SK-N-SH treated with all-trans-retinoic acid at 6 μM for 48 hours (cell line): ENCODE measurements around the gene PLEKHH1.
A peak's percentile ranks its signal among the peaks of the same experiment; 100 is the strongest.

Source experiments
- ATAC-seq: fragments of 200-7000 bp; cut with Tn5 transposase; 3 replicates; pipeline ENCODE4 v1.9.1; 2020; ENCODE audit warnings: mild to moderate bottlenecking, moderate library complexity
- ARNTL ChIP-seq: fragments of 450-650 bp; formaldehyde crosslinking; IDR thresholded peaks from 2 replicates; pipeline ENCODE4 v1.5.0; 2020; ENCODE audit warnings: low read depth, mild to moderate bottlenecking, moderate library complexity, borderline replicate concordance
- BACH2 ChIP-seq: fragments of 250-450 bp; sonication (Bioruptor Pico); IDR thresholded peaks from 2 replicates; pipeline ENCODE4 v1.9.0; 2021; ENCODE audit warnings: mild to moderate bottlenecking, borderline replicate concordance
- CSDC2 ChIP-seq: fragments of 250-450 bp; sonication (Bioruptor Pico); IDR thresholded peaks from 2 replicates; pipeline ENCODE4 v1.5.0; 2020; ENCODE audit warnings: mild to moderate bottlenecking, moderate library complexity
- ESRRG ChIP-seq: fragments of 250-450 bp; sonication (Bioruptor Pico); IDR thresholded peaks from 2 replicates; pipeline ENCODE4 v1.6.1; 2021; ENCODE audit warnings: mild to moderate bottlenecking
- GLIS3 ChIP-seq: fragments of 250-450 bp; sonication (Bioruptor Pico); IDR thresholded peaks from 2 replicates; pipeline ENCODE4 v1.5.0; 2020; ENCODE audit warnings: mild to moderate bottlenecking, moderate library complexity
- ISL1 ChIP-seq: fragments of 250-450 bp; sonication (Bioruptor Pico); IDR thresholded peaks from 2 replicates; pipeline ENCODE4 v2.1.2; 2022; ENCODE audit warnings: mild to moderate bottlenecking, moderate library complexity
- OSR1 ChIP-seq: fragments of 250-450 bp; sonication (Bioruptor Pico); IDR thresholded peaks from 2 replicates; pipeline ENCODE4 v1.8.0; 2022; ENCODE audit warnings: moderate library complexity, mild to moderate bottlenecking, inconsistent platforms
- RARB ChIP-seq: fragments of 250-450 bp; sonication (Bioruptor Pico); IDR thresholded peaks from 2 replicates; pipeline ENCODE4 v1.8.0; 2021; ENCODE audit warnings: mild to moderate bottlenecking, moderate library complexity
- SNAI2 ChIP-seq: fragments of 250-450 bp; sonication (Bioruptor Pico); IDR thresholded peaks from 2 replicates; pipeline ENCODE4 v1.5.0; 2020; ENCODE audit warnings: mild to moderate bottlenecking, moderate library complexity
- TCF4 ChIP-seq: fragments of 250-450 bp; sonication (Bioruptor Pico); IDR thresholded peaks from 2 replicates; pipeline ENCODE4 v1.8.0; 2021; ENCODE audit warnings: mild to moderate bottlenecking, moderate library complexity, borderline replicate concordance
- TOX ChIP-seq: fragments of 250-450 bp; sonication (Bioruptor Pico); IDR thresholded peaks from 2 replicates; pipeline ENCODE4 v1.8.0; 2021; ENCODE audit warnings: mild to moderate bottlenecking, moderate library complexity, borderline replicate concordance
- TSHZ2 ChIP-seq: fragments of 250-450 bp; sonication (Bioruptor Pico); IDR thresholded peaks from 2 replicates; pipeline ENCODE4 v1.5.0; 2020; ENCODE audit warnings: mild to moderate bottlenecking, moderate library complexity
- ZC3H10 ChIP-seq: fragments of 250-450 bp; sonication (Bioruptor Pico); IDR thresholded peaks from 2 replicates; pipeline ENCODE4 v1.5.1; 2021; ENCODE audit warnings: mild to moderate bottlenecking, moderate library complexity
- ZFP3 ChIP-seq: fragments of 250-450 bp; sonication (Bioruptor Pico); IDR thresholded peaks from 2 replicates; pipeline ENCODE4 v1.5.0; 2020; ENCODE audit warnings: mild to moderate bottlenecking, moderate library complexity
- ZNF70 ChIP-seq: fragments of 450-650 bp; formaldehyde crosslinking; IDR thresholded peaks from 2 replicates; pipeline ENCODE4 v1.5.0; 2020; ENCODE audit warnings: mild to moderate bottlenecking, moderate library complexity
- ZNF8 ChIP-seq: fragments of 450-650 bp; formaldehyde crosslinking; IDR thresholded peaks from 2 replicates; pipeline ENCODE4 v1.5.0; 2020; ENCODE audit warnings: mild to moderate bottlenecking, moderate library complexity
- TF ChIP-seq, protein P1 (sequence below): fragments of 250-450 bp; sonication (Bioruptor Pico); IDR thresholded peaks from 2 replicates; pipeline ENCODE4 v1.5.1; 2021; ENCODE audit warnings: mild to moderate bottlenecking, moderate library complexity

Gene PLEKHH1

GRCh38 chr14:67519406-67519805 lies 13.7 kb upstream of the PLEKHH1 start:
- TF ChIP-seq, protein P1, sequence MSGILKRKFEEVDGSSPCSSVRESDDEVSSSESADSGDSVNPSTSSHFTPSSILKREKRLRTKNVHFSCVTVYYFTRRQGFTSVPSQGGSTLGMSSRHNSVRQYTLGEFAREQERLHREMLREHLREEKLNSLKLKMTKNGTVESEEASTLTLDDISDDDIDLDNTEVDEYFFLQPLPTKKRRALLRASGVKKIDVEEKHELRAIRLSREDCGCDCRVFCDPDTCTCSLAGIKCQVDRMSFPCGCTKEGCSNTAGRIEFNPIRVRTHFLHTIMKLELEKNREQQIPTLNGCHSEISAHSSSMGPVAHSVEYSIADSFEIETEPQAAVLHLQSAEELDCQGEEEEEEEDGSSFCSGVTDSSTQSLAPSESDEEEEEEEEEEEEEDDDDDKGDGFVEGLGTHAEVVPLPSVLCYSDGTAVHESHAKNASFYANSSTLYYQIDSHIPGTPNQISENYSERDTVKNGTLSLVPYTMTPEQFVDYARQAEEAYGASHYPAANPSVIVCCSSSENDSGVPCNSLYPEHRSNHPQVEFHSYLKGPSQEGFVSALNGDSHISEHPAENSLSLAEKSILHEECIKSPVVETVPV (CRISPR knock-in tag) = no peak
- no peak for TF ChIP-seq RARB (CRISPR knock-in tag)
- TF ChIP-seq GLIS3 = no peak
- no peak for TF ChIP-seq ZC3H10 (CRISPR knock-in tag)
- TF ChIP-seq CSDC2 (CRISPR knock-in tag) = no peak
- no peak for TF ChIP-seq ARNTL (CRISPR knock-in tag)
- no peak for TF ChIP-seq TOX (CRISPR knock-in tag)
- no peak for TF ChIP-seq ESRRG (CRISPR knock-in tag)
- TF ChIP-seq ZNF70 (CRISPR knock-in tag) = no peak
- no peak for TF ChIP-seq TCF4 (CRISPR knock-in tag)
- ATAC-seq = no peak

GRCh38 chr14:67520482-67520881 lies 12.6 kb upstream of the PLEKHH1 start:
- TF ChIP-seq OSR1 (CRISPR knock-in tag) = no peak
- 0 out of 2 replicates have a peak, but pooled peaks have one; percentile 16 for TF ChIP-seq ZNF8 (CRISPR knock-in tag)
- ATAC-seq = no peak

- no peak for ATAC-seq
- no peak for TF ChIP-seq GLIS3
- no peak for TF ChIP-seq TSHZ2 (CRISPR knock-in tag)
- no peak for TF ChIP-seq TCF4 (CRISPR knock-in tag)
- no peak for TF ChIP-seq ISL1 (CRISPR knock-in tag)
- no peak for TF ChIP-seq ARNTL (CRISPR knock-in tag)
- TF ChIP-seq ZC3H10 (CRISPR knock-in tag) = no peak
- TF ChIP-seq SNAI2 (CRISPR knock-in tag) = no peak
- TF ChIP-seq BACH2 (CRISPR knock-in tag) = no peak
Measured at GRCh38 chr14:67522270-67522669, 10.8 kb upstream of the PLEKHH1 start.

DNA sequence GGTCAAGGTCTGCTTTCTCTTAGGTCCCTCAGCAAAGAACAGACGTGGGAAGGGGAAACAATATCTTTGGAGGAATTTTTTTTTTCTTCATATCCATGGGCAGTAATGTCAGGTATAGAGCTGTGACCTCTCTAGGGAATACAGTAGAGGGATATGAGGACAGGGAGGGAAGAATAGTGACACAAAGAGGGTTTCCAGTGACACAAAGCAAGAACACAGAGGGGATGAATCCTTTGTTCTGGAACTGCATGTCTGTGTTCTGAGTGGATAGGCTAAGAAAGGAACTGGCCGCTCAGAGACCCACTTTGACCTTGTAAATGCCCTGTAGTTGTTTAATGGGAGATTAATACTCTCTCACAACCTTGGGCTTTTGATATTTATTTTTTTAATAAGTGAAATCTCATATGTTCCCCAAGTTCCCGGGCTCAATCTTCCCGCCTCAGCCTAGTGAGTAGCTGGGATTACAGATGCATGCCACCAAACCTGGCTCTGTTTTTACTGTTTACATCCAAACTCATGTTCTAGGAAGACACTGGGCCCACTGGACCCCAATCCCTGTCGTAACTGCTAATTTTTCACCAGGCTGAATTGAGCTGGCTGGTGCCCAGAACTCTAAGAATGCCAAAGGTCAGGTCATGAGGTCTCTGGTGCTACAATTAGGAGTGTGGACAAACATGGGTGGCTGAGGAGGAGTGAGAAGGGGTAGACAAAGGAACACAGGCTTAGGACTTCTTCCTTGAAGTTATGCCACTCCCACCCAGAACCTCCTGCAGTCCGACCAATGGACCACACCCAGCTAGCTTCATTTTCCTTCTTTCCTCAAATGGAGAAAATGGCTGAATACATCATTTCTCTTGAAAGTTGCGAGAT lies 9.1 kb upstream of the PLEKHH1 start:
- ATAC-seq = no peak
- TF ChIP-seq ZNF8 (CRISPR knock-in tag) = no peak
- TF ChIP-seq ZFP3 = no peak
- TF ChIP-seq BACH2 (CRISPR knock-in tag) = no peak
- no peak for TF ChIP-seq TSHZ2 (CRISPR knock-in tag)

DNA sequence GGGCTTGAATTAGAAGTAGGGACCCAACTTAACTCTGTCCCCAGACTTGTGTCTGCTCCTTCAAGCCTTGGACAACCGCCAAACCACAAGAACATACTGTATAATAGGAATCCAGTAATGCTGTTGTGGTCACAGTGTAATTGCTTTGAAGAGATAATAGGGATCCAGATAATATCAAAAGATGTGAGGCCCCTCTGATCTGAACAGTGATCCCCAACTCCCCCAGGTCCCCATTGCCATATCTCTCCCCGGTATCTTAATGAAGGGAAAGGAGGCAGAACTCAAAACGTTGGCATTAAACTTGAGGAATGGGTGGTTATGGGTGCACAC lies 8.5 kb upstream of the PLEKHH1 start:
- TF ChIP-seq BACH2 (CRISPR knock-in tag) = no peak
- TF ChIP-seq OSR1 (CRISPR knock-in tag) = no peak
- peak; percentile 34; the same call in 1 of the 2 replicates for TF ChIP-seq ISL1 (CRISPR knock-in tag)
- TF ChIP-seq, all 23 proteins: peak for 1
- ATAC-seq = no peak
